ENCODE results near the gene TBC1D14. TPM values are rescaled to one million over a fixed set of nuclear protein-coding genes. Genes with fewer than 3 reads are reported as not detected.

The TBC1D14 gene
- total and polyA plus RNA-seq, 9 of the 15 experiments (the other 6 are each of a cell fraction or from before 2014, with no cell fraction given) = 2.1 to 59.6 (median 44.8) TPM

GRCh38 chr4:6928081-6928480 is 18.5 kb downstream of the TBC1D14 start (continued):
- TF ChIP-seq TARDBP (IDR thresholded peaks at IDR 0.05) (no peak), IRF2 (CRISPR knock-in tag; IDR thresholded peaks at IDR 0.05) (no peak)

GRCh38 chr4:6929339-6929811 is 19.7 kb downstream of the TBC1D14 start:
- no peaks in the 10 kb centered on the region for H3K9me3 ChIP-seq (replicated peaks; ENCODE audit: control insufficient read depth, insufficient read depth, low read depth, low read length)
- peaks cover 56% of the 10 kb centered on the region for H4K20me1 ChIP-seq (replicated peaks; ENCODE audit: control insufficient read depth, insufficient read depth, low read length)
- FAIRE-seq (no peak), ATAC-seq (no peak), DNase-seq (ENCODE audit: extremely low read depth in 1 of 4, low spot score in 3 of 4) (no peak)
- H3K4me2 ChIP-seq (ENCODE audit: insufficient read depth, low read length) = no peak overlapping the region
- in situ Hi-C loops (cut with MboI) (no loop called here), intact Hi-C loops (cut with micrococcal nuclease) (no loop called here)
- no peak overlapping the region for H2AFZ ChIP-seq (ENCODE audit: low read depth, low read length)
- no peaks in the 10 kb centered on the region for H3K27me3 ChIP-seq (ENCODE audit: control insufficient read depth in 2 of 2, insufficient read depth in 2 of 2, low read length in 2 of 2)
- POLR2A ChIA-PET = interaction anchor here (0.8 to 3.9 kb wide), 5 partner anchors 9 to 139 kb away, joined by 3 to 14 read pairs (median 4); partner anchors contain the start of gene GRPEL1
- CTCF ChIA-PET (ENCODE audit: low intra/inter-chr PET ratio) = no interaction called here
- no peak overlapping the region for H3K4me3 ChIP-seq
- H3K79me2 ChIP-seq (ENCODE audit: control insufficient read depth, insufficient read depth, low read length) = peaks cover 90% of the 10 kb centered on the region
- H3K9ac ChIP-seq (ENCODE audit: insufficient read depth in 1 of 2, low read depth in 2 of 2, low read length in 2 of 2) = peak overlapping the region in 1 of 2 experiments; percentile 48; a peak in 1 of 4 replicates
- H3K4me1 ChIP-seq (replicated peaks in 1 of 2; ENCODE audit: control insufficient read depth in 2 of 2, insufficient read depth in 2 of 2, low read length in 2 of 2) = peaks cover 28 to 36% of the 10 kb centered on the region in 2 experiments
- H3K36me3 ChIP-seq (ENCODE audit: control insufficient read depth, insufficient read depth, low read length) = peaks cover 87% of the 10 kb centered on the region; the same call in 2 of the 3 replicates
- BruUV-seq (replicated peaks) = no TSS peak
- H3K27ac ChIP-seq (ENCODE audit: extremely low read depth, low read depth, low read length) = no peak overlapping the region
- peaks cover 17% of the 10 kb centered on the region for H3K9me1 ChIP-seq (ENCODE audit: control insufficient read depth, insufficient read depth, low read length)
- WGBS (ENCODE audit: insufficient coverage, low coverage, missing lambda C conversion rate) = 84% methylated on average over 9 of the region's 9 CpGs
- TF ChIP-seq TCF15 (CRISPR knock-in tag; IDR thresholded peaks at IDR 0.05) = no peak
- TF ChIP-seq RNF219 (CRISPR knock-in tag; IDR thresholded peaks at IDR 0.05) = no peak
- no peak for TF ChIP-seq FOS (IDR thresholded peaks at IDR 0.05; ENCODE audit: extremely low read depth, insufficient read length)
- no peak for TF ChIP-seq ZSCAN29 (IDR thresholded peaks at IDR 0.05)
- no peak for TF ChIP-seq ZNF717 (CRISPR knock-in tag; IDR thresholded peaks at IDR 0.05)
- TF ChIP-seq HNRNPLL (IDR thresholded peaks at IDR 0.05; ENCODE audit: low read depth, low read length, poor library complexity, severe bottlenecking) = no peak
- TF ChIP-seq CBX5 (IDR thresholded peaks at IDR 0.05; ENCODE audit: borderline replicate concordance, low read depth) = no peak
- no peak for TF ChIP-seq STAT5B (CRISPR knock-in tag; IDR thresholded peaks at IDR 0.05)

Measured in K562 (cell line).